Measurements from ENCODE around the gene NUDT5.
A peak's percentile ranks its signal among the peaks of the same experiment; 100 is the strongest.

NUDT5 gene

DNA sequence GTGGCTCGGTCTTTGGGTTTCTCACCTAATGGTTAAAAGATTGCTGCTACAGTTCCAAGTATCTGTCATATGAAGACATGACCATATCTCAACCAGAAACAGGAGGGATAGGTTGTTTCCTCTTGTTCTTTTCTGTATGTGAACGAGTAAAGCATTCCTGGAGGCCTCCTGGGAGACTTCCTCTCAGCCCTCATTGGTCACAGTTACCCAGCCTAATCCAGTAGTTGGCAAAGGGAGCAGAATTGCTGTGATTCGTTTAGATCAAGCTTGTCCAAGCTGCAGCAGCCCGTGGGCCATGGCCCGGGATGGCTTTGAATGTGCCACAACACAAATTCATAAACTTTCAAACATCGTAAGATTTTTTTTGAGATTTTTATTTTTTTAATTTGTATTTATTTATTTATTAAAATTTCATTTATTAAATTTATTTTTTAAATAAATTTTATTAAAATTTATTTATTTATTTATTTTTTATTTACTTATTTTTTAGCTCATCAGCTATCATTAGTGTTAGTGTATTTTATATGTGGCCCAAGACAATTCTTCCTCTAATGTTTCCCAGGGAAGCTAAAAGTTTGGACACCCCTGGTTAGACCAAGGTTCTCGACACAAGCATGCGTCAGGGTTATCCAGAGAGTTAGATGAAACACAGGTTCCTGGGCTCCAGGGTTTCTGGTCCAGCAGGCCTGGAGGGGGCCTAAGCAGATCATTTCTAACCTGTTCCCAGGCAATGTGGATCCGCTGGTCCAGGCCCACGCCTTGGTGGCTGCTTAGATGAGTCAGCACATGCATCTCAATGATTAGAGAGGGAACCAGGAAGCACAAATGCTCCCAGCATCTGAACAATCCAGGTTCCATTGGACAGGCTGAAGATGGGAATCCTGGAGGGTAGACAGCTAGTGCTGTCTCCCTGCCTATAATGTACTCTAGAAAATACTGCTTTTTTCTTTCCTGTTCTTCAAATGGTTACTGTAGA lies 25.9 kb upstream of the NUDT5 start:
- Histone ChIP-seq H3K9ac (ENCODE audit: low read length) (no peak overlapping the region), H3K36me3 (ENCODE audit: control insufficient read depth, insufficient read depth, low read length) (no peaks in the 10 kb centered on the region), H3K27me3 (ENCODE audit: control insufficient read depth, insufficient read depth, low read length) (no peaks in the 10 kb centered on the region), H3K4me3 (ENCODE audit: low read length) (no peak overlapping the region), H3K27ac (ENCODE audit: low read depth, low read length) (peak overlapping the region; percentile 19), H3K4me1 (ENCODE audit: control insufficient read depth, insufficient read depth, low read length) (peaks cover 7% of the 10 kb centered on the region)

DNA sequence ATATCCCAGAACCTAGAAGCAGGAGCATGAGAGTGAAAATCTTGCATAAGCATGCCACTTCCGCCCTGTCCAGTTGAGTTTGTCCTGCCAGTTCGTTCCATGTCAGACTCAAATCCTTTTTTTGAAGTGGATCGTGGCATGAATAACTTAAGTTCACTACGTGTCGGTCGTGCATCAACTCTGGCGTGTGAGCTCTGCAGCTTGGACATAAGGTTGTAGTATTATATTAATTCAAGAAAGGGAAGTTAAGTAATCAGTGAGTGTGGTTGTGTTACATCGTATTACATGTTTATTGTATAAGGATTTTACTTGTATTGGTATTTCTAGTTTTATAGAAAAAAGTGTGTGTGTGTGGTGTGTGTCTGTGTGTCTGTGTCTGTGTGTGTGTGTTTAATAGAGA lies 23.3 kb upstream of the NUDT5 start:
- Histone ChIP-seq H3K4me1 (ENCODE audit: control insufficient read depth, insufficient read depth, low read length) (peaks cover 15% of the 10 kb centered on the region), H3K27ac (ENCODE audit: low read depth, low read length) (no peak overlapping the region), H3K27me3 (ENCODE audit: control insufficient read depth, insufficient read depth, low read length) (no peaks in the 10 kb centered on the region), H3K9ac (ENCODE audit: low read length) (no peak overlapping the region), H3K36me3 (ENCODE audit: control insufficient read depth, insufficient read depth, low read length) (no peaks in the 10 kb centered on the region), H3K4me3 (ENCODE audit: low read length) (no peak overlapping the region)

DNA sequence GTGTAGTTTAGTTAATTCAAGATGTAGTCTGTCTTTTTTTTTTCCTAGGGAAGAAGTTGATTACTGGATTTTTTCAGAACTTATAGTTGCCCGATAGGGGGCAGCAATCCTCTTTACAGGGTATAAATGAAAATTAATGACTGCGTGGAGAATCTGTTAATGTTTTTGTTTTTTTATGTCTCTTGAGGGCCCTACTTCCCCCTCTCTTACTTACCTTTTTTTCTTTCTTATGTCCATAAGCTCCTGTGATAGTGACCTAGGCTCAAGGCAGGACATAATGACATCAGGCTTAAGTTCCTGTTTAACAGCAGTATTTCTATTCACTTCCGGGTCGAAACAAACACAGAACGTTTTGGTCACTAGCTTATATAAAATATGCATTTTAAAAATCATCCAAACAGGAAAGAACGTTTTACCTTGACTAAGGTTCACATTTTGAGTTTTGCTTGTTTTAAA lies 19.1 kb upstream of the NUDT5 start:
- Histone ChIP-seq H3K9ac (ENCODE audit: low read length) (no peak overlapping the region), H3K4me3 (ENCODE audit: low read length) (peak overlapping the region; percentile 20), H3K36me3 (ENCODE audit: control insufficient read depth, insufficient read depth, low read length) (peaks cover 5% of the 10 kb centered on the region), H3K27ac (ENCODE audit: low read depth, low read length) (peak overlapping the region; percentile 63), H3K4me1 (ENCODE audit: control insufficient read depth, insufficient read depth, low read length) (peaks cover 16% of the 10 kb centered on the region), H3K27me3 (ENCODE audit: control insufficient read depth, insufficient read depth, low read length) (no peaks in the 10 kb centered on the region)

GRCh38 chr10:12214093-12214492 lies 18.4 kb upstream of the NUDT5 start:
- Histone ChIP-seq H3K4me3 (ENCODE audit: low read length) (no peak overlapping the region), H3K27me3 (ENCODE audit: control insufficient read depth, insufficient read depth, low read length) (no peaks in the 10 kb centered on the region), H3K36me3 (ENCODE audit: control insufficient read depth, insufficient read depth, low read length) (peaks cover 7% of the 10 kb centered on the region), H3K9ac (ENCODE audit: low read length) (peak overlapping the region; percentile 28), H3K4me1 (ENCODE audit: control insufficient read depth, insufficient read depth, low read length) (peaks cover 16% of the 10 kb centered on the region), H3K27ac (ENCODE audit: low read depth, low read length) (peak overlapping the region; percentile 63)

DNA sequence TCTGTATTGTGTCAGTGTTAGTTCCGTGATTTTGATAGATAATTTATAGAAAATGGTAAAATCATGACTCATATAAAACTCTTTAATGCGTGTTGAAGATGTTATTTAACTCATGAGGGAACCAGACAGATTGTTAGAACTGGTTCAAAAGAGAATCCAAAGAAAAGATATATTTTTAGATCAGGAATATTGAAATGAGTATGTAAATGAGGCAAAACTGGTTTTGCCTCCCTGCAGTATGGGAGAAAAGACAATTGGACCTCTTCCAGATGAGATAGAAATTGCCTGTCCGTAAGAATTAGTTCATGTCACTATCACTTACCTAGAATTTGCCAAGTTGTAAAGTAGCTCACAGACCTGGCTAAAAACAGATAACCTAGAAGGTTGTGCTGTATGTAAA lies 17.9 kb upstream of the NUDT5 start:
- H3K36me3 ChIP-seq (ENCODE audit: control insufficient read depth, insufficient read depth, low read length) = peaks cover 10% of the 10 kb centered on the region
- no peak overlapping the region for H3K27ac ChIP-seq (ENCODE audit: low read depth, low read length)
- no peaks in the 10 kb centered on the region for H3K27me3 ChIP-seq (ENCODE audit: control insufficient read depth, insufficient read depth, low read length)

DNA sequence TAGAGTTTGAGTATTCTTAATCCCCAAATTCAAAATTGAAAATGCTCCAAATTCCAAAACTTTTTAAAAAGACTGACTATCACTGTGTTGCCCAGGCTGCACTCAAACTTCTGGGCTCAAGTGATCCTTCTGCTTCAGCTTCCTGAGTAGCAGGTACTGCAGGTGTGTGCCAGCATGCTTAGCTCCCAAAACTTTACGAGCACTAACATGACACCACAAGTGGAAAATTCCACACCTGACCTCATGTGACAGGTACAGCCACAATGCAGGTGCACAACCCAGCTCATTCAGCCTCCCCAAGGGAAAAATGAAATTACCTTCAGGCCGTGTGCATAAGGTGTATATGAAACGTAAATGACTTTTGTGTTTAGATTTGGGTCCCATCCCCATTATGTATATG lies 16.8 kb upstream of the NUDT5 start:
- Histone ChIP-seq H3K9ac (ENCODE audit: low read length) (no peak overlapping the region), H3K27me3 (ENCODE audit: control insufficient read depth, insufficient read depth, low read length) (no peaks in the 10 kb centered on the region), H3K27ac (ENCODE audit: low read depth, low read length) (no peak overlapping the region), H3K4me3 (ENCODE audit: low read length) (no peak overlapping the region), H3K36me3 (ENCODE audit: control insufficient read depth, insufficient read depth, low read length) (peaks cover 15% of the 10 kb centered on the region), H3K4me1 (ENCODE audit: control insufficient read depth, insufficient read depth, low read length) (peaks cover 16% of the 10 kb centered on the region)

More for the DNA sequence above, 17.9 kb upstream of the NUDT5 start:
- no peak overlapping the region for H3K9ac ChIP-seq (ENCODE audit: low read length)
- no peak overlapping the region for H3K4me3 ChIP-seq (ENCODE audit: low read length)
- peaks cover 16% of the 10 kb centered on the region for H3K4me1 ChIP-seq (ENCODE audit: control insufficient read depth, insufficient read depth, low read length)

- Histone ChIP-seq H3K9ac (ENCODE audit: low read length) (no peak overlapping the region), H3K27ac (ENCODE audit: low read depth, low read length) (no peak overlapping the region), H3K4me3 (ENCODE audit: low read length) (no peak overlapping the region), H3K4me1 (ENCODE audit: control insufficient read depth, insufficient read depth, low read length) (no peaks in the 10 kb centered on the region), H3K27me3 (ENCODE audit: control insufficient read depth, insufficient read depth, low read length) (no peaks in the 10 kb centered on the region), H3K36me3 (ENCODE audit: control insufficient read depth, insufficient read depth, low read length) (peaks cover 15% of the 10 kb centered on the region)
These were observed 12.8 kb upstream of the NUDT5 start for GRCh38 chr10:12208460-12208859.

GRCh38 chr10:12207114-12207513 lies 11.4 kb upstream of the NUDT5 start:
- Histone ChIP-seq H3K9ac (ENCODE audit: low read length) (no peak overlapping the region), H3K27ac (ENCODE audit: low read depth, low read length) (no peak overlapping the region), H3K4me1 (ENCODE audit: control insufficient read depth, insufficient read depth, low read length) (no peaks in the 10 kb centered on the region), H3K4me3 (ENCODE audit: low read length) (no peak overlapping the region), H3K27me3 (ENCODE audit: control insufficient read depth, insufficient read depth, low read length) (no peaks in the 10 kb centered on the region), H3K36me3 (ENCODE audit: control insufficient read depth, insufficient read depth, low read length) (peaks cover 24% of the 10 kb centered on the region)

GRCh38 chr10:12205082-12205481 lies 9.4 kb upstream of the NUDT5 start:
- H3K27ac ChIP-seq (ENCODE audit: low read depth, low read length) = no peak overlapping the region
- no peaks in the 10 kb centered on the region for H3K27me3 ChIP-seq (ENCODE audit: control insufficient read depth, insufficient read depth, low read length)
- no peaks in the 10 kb centered on the region for H3K4me1 ChIP-seq (ENCODE audit: control insufficient read depth, insufficient read depth, low read length)
- peaks cover 19% of the 10 kb centered on the region for H3K36me3 ChIP-seq (ENCODE audit: control insufficient read depth, insufficient read depth, low read length)
- H3K9ac ChIP-seq (ENCODE audit: low read length) = no peak overlapping the region
- H3K4me3 ChIP-seq (ENCODE audit: low read length) = no peak overlapping the region

- peaks cover 2% of the 10 kb centered on the region for H3K4me1 ChIP-seq (ENCODE audit: control insufficient read depth, insufficient read depth, low read length)
- peaks cover 16% of the 10 kb centered on the region for H3K36me3 ChIP-seq (ENCODE audit: control insufficient read depth, insufficient read depth, low read length)
- H3K9ac ChIP-seq (ENCODE audit: low read length) = no peak overlapping the region
- no peaks in the 10 kb centered on the region for H3K27me3 ChIP-seq (ENCODE audit: control insufficient read depth, insufficient read depth, low read length)
- no peak overlapping the region for H3K4me3 ChIP-seq (ENCODE audit: low read length)
- no peak overlapping the region for H3K27ac ChIP-seq (ENCODE audit: low read depth, low read length)
These were observed 6.5 kb upstream of the NUDT5 start for GRCh38 chr10:12202226-12202625.

- no peak overlapping the region for H3K4me3 ChIP-seq (ENCODE audit: low read length)
- H3K36me3 ChIP-seq (ENCODE audit: control insufficient read depth, insufficient read depth, low read length) = peaks cover 16% of the 10 kb centered on the region
- H3K4me1 ChIP-seq (ENCODE audit: control insufficient read depth, insufficient read depth, low read length) = peaks cover 6% of the 10 kb centered on the region
- no peak overlapping the region for H3K27ac ChIP-seq (ENCODE audit: low read depth, low read length)
- no peak overlapping the region for H3K9ac ChIP-seq (ENCODE audit: low read length)
- no peaks in the 10 kb centered on the region for H3K27me3 ChIP-seq (ENCODE audit: control insufficient read depth, insufficient read depth, low read length)
These were observed 5.9 kb upstream of the NUDT5 start for GRCh38 chr10:12201543-12201942.

- H3K27me3 ChIP-seq (ENCODE audit: control insufficient read depth, insufficient read depth, low read length) = no peaks in the 10 kb centered on the region
These were observed 5.2 kb upstream of the NUDT5 start for GRCh38 chr10:12200850-12201249.

GRCh38 chr10:12198156-12198555 lies 2.5 kb upstream of the NUDT5 start:
- Histone ChIP-seq H3K4me1 (ENCODE audit: control insufficient read depth, insufficient read depth, low read length) (peaks cover 9% of the 10 kb centered on the region), H3K4me3 (ENCODE audit: low read length) (no peak overlapping the region), H3K36me3 (ENCODE audit: control insufficient read depth, insufficient read depth, low read length) (peaks cover 12% of the 10 kb centered on the region), H3K27me3 (ENCODE audit: control insufficient read depth, insufficient read depth, low read length) (no peaks in the 10 kb centered on the region), H3K27ac (ENCODE audit: low read depth, low read length) (no peak overlapping the region), H3K9ac (ENCODE audit: low read length) (no peak overlapping the region)

More at GRCh38 chr10:12200850-12201249, 5.2 kb upstream of the NUDT5 start:
- Histone ChIP-seq H3K4me3 (ENCODE audit: low read length) (no peak overlapping the region), H3K36me3 (ENCODE audit: control insufficient read depth, insufficient read depth, low read length) (peaks cover 16% of the 10 kb centered on the region), H3K27ac (ENCODE audit: low read depth, low read length) (no peak overlapping the region), H3K9ac (ENCODE audit: low read length) (no peak overlapping the region), H3K4me1 (ENCODE audit: control insufficient read depth, insufficient read depth, low read length) (peaks cover 6% of the 10 kb centered on the region)

All from rectal smooth muscle tissue (tissue), 1 donor.